NCI-H1105 treated with DMSO at 0.1 percent for 48 hours (cell line): ENCODE results near the gene STX16.
A peak's percentile ranks its signal among the peaks of the same experiment; 100 is the strongest.
"Not testable (repeated sequence)": the region's sequence is repeated elsewhere in the genome, so short reads cannot be mapped to it uniquely, and the experiment has no call there.

Source experiments
- DNase-seq: peaks from one replicate; lab custom pipeline; 2025; lab: John Stamatoyannopoulos, UW

The STX16 gene

DNA sequence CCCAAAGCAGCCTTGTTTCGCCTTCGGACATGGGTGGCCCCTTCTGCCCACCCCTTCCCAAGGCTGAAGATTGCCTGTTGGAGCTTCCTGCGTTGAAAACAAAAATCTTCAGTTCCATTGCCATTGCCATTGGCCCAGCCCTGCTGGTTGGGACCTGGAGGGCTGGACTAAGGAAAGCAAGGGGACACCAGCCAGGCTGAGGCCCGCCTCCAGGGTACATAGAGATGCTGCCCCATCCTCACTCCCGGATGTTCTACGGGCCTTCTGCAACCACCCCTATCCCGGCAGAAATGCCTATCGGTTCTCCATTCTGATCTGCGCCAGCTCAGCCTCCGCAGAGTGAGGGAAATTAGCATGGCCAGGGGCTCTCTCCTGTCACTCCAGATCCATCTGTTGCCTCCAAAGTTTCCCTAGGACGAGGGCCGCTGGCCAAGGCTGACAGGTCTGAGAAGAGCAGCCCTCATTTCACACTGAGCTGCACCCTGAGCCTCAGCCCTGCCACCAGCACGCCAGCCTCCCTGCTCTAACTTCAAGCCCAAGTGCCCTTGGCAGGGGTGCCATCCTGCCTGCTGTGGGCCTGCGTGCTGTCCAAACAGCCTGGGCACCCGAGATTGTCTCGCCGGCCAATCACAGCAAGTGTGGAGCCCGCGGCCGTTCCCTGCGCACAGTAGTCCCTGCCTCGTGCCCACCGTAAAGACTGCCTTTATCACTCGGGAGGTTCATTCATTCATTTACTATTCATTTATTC is 13.4 kb upstream of the STX16 start:
- no peak for DNase-seq

DNA sequence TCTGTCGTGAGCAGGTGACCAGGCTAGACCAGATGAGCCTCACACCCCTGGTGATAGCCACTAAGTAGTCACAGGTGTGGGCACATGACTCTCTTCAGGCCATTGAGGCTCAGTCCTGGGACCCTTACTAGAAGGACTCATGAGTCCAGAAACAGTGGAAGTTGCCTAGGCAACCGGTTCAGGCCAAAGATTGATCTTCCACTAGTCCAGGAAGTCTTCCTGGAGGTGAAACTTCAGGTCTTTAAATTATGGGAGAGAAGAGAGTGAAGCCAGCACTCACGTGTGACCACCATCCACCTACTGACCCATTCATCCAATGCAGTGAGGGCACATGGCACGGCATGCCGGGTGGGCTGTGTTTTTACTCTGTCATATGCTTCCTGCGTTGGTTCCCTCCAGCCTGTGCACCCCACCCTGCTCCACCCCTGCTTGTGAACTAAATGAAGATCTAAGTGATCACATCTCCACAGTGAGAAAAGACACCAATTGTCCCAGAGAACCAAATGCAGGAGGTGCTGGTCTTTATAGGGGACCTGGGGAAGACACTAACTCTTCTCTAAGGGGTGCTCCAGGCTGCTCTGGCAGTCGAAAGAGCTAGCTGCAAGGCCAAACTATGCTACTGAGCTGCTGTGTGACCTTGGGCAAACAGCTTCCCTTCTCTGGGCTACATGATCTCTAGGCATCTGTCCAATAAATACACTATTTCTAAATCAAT is 12.5 kb upstream of the STX16 start:
- DNase-seq: no peak

DNA sequence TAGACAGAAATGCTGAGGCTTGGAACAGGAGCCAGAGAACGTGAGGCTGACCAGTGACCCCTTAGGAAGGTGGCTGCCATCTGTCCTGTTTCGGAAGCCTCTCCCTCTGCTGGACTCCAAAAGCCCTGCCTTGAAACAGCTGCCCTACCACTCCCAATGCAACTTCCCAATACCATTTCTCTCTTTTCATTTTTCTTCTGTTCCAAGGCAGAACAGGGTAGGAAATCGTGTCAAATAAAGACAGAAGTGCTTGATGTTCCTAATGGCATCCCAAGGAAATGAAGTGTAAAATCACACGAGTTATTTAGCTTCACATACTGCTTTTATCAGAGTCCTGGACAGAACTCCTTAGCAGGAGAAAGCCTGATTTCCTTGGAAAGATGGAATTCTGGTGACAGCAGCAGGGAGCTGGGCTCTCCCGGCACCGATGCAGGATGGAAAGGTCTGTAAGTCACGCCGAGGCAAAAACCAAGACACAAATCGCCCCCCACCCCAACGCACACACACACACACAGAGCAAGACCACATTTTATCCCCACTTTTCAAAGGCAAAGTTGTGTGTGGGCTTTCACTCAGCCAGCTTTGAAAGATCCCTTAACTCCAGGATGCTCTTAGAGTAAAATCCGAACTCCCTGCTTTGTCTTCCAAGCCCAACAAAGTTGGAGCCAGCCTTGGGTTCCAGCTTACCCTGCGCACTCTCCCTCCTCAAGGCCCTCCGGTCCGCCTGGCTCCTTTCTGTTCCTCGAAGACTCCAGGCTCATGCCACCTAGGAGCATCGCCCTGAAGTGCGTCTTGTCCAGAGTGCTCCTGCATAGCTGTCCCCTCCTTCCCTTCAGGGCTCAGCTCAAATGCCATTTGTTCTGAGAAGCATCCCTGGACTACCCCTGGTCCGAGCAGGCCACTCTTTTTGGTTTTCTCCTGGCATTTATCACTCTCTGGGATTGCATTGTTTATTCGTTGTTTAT is 11.6 kb upstream of the STX16 start:
- no peak for DNase-seq

DNA sequence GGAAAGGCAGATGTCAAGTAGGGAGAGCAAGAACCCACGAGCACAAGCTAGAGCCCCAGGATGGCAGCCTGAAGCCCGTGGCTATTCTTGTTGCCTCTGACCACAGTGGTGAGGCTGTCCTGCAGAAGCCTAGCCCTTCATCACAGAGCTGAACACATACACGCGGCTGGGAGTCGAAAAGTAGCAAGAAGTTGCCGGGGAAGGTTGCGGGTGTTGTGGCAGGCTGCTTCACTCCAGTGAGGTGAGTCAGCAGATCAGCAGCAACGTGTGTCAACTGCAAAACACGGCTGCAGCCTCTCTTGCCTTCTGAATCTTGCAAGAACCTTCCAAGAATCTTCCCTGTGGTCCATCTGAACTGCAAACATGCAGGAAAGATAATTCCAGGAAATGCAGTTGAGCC is 10.6 kb upstream of the STX16 start:
- no peak for DNase-seq

DNA sequence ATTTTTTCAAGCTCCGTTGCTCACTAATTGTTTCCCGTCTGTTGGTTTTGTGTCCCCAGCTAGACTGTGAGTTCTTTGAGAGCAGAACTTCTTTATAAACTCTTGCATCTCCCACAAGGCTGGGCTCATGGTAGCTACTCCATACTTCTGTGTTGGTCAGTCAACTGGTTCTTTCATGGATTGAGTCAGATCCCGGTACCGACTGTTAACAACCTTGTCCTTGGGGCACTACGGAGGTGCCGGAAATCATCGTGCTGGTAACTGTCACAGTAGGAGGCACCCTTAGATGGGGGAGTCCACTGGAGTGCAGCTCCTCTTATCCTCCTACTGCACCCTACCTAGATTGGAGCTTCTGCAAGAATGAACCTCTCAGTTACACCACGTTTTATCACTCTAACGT is 8.6 kb upstream of the STX16 start:
- DNase-seq: no peak

DNA sequence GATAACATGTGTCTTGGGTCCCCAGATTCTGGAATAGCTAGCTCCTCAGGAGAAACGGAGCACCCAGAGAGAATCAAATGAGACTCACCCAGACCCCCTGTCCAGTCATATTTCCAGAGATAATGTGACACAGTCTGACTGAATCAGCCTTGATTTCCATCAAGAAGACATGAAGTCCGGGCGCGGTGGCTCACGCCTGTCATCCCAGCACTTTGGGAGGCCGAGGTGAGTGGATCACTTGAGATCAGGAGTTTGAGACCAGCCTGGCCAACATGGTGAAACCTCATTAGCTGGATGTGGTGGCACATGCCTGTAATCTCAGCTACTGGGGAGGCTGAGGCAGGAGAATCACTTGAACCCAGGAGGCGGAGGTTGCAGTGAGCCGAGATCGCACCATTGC is 8.2 kb upstream of the STX16 start:
- DNase-seq: not testable (repeated sequence)

DNA sequence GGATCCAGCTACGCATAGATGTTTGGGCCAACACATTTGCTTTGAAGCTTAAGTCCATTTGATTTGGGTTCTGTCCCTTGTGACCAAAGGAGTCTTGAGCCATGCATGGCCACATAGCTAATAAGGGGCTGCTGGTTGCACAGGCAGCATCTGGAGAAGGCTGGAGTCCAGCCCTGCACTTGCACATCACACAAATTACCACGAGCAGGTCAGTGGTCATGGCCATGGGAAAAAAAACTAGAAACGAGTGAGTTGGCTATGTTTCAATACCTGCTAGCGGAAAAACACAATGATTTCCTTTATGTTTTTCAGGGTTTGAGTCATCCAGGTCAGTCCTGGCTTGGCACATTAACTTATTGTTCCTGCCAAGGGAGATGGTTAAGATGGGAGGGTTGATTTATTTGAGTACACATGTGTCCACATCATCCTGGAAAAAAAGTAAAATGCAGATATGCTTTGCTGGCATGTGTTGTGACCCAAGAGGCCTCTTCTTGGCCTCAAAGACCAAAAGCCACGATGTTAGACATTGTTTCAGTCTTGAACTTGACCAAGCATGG is 5.6 kb upstream of the STX16 start:
- DNase-seq: no peak

DNA sequence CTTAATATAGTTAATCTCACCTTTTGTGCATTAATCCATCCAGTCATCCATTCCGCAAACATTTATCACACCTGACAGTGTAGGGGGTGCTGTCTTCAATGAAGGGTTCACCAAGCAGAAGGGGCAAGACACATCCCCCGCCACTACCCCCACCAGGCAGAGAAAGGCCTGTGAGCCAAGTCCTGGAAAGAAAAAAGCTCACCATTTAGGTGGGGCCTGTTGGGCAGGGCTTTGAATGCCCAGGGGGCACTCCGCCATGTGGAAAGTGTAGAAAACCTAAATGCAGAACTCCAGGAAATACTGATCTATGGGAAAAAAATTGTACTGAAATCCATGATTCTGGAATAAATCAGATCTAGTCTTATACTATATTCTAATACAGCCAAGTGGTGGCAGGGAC is 4.8 kb upstream of the STX16 start:
- DNase-seq: no peak

DNA sequence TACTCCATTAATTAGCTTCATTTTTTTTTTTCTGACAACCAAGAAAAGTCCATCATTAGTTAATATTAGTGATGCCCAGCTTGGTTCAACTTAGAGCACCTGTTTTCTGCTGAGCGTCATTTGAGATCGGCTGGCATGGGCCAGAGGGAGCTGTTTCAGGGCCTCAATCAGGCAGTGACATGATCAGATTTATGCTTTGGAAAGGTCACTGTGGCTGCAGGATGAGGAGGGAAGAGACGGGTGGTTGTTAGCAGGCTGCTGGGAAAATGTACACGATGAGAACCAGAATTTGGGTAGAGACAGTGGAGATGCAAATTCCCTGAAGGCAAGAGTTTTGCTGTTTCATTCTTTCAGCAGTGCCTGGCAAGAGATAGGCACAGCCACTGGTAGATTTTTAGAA is 4.4 kb upstream of the STX16 start:
- DNase-seq: no peak

DNA sequence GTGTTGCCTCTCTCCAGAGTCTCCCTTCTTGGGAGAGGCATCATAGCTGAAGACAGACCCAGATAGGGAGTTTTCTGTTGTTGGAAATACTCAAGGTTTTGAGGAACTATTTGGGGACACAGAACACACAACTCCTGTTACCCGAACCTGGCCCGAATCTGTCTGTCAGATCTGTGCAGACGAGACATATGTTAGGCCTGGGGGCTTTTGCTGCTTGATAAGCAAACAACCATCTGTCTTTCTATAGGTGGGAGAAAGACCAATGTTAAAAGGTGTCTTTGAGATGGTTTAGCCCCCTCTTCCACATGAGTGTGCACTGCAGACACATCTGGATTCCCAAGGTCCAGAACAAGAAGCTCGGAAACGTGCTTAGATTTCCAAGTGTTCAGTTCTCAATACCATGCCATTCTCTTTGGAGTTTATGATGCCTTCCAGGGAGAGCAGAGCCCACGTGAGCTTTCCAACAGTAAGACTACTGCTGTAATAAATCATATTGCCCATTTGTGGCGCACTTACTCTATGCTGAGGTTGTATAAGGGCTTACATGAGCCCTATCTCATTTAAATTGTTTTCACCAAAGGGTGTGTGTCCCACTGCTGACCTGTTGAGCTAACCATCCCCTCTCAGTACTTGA is 3.8 kb upstream of the STX16 start:
- no peak for DNase-seq

DNA sequence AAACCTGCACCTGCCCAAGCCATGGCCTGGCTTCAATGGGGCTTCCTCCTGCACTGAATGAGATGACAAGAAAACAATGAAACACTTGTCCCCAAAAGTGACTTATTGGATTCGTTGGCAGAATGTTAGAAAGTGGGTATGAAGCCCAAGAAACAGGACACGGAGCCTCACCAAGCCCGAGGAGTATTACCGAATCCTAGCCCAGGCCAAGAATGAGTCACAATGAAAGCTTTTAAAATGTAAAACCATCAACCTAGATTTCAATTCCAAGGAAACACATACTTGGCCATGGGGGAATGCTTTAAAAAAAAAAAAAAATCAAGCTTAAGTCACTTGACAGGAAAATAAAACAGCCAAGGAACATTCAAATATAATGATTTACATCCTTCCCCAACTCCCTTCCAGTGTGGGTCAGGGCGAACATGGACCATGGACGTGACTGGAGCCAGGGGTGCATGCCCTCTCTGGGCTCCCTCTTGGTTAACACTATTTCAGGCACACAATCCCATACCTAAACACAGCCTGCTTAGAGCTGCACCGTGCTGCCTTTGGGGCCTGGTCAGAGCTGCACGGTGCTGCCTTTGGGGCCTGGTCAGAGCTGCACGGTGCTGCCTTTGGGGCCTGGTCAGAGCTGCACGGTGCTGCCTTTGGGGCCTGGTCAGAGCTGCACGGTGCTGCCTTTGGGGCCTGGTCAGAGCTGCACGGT is 3.1 kb upstream of the STX16 start:
- DNase-seq: no peak

DNA sequence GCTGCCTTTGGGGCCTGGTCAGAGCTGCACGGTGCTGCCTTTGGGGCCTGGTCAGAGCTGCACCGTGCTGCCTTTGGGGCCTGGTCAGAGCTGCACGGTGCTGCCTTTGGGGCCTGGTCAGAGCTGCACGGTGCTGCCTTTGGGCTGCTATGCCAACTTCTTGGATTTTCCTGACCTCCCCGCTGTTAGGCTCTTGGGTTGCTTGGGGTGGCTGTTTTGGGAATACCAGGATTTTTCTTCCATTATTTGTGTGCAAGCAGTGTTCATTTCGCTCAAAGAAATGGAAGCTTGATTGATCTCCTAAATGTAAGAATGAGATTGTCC is 2.6 kb upstream of the STX16 start:
- DNase-seq: not testable (repeated sequence)

DNA sequence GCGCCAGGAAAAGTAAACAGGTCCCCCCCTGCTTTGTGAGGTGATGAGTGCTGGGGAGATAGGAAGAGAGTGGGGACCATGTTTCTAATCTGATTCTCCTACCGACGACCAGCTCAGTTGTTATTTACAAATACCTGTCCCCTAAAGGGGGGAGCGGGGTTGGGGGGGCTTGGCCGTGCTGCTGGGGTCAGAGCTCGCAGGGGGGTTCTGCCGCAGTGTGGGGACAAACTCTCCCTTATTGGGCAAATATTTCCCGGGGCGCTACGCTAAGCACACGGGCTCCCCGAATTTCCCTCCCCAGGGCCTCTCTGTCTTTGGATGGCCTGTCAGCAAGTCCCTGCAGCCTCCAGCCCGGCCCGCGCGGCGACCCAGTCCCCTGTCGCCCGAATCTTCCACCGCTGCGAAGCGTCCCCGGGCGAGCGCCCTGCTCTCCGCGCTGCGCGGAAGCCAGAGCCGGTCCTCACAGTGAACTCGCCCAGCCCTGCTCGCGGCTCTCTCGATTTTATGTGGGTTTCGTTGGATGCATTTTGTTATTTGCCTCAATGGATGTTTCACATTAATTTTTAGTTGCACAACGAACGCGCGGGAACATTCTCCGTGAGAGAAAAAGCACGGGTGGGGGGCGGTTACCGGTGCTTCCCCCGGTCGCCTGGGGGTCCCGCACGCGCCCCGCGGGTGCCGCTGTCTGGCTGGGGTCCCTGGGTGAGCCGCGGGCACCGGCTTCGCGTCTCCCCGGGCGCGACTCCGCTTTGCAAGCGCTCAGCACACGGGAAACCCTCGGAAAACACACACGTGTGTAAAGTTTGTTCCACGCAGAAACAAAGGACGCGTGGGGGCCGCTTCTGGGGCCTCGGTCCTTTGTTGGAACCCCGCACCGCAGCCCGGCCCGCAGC is 1.5 kb upstream of the STX16 start:
- DNase-seq: no peak

DNA sequence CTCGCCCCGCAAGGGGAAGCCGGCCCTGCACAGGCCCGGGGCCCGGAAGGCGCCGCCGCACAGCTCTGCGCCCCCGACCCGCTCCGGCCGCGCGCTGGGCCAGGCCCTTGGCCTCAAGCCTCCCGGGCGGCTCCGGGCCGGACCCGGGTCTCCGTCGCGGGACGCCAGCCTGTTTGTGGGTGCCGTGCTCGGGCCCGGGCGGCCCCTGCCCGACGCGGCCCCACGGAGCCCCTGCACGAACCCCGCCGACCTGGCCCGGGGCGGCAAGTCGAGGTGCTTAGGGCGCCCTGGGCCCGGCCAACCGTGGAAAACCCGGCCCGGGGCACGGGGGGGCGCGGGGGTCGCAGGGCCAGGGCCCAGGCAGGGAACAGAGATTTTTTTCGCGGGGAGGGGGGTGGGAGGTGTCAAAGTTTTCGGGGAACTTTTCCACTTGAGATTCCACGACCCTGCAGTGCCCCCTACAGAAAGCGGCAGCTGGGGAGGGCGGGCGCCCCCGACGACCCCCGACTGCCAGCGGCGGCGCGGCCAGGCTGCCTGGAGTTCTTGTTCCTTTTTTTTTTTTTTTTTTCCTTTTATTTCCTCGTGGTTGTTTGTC is 805 bp upstream of the STX16 start:
- no peak for DNase-seq

DNA sequence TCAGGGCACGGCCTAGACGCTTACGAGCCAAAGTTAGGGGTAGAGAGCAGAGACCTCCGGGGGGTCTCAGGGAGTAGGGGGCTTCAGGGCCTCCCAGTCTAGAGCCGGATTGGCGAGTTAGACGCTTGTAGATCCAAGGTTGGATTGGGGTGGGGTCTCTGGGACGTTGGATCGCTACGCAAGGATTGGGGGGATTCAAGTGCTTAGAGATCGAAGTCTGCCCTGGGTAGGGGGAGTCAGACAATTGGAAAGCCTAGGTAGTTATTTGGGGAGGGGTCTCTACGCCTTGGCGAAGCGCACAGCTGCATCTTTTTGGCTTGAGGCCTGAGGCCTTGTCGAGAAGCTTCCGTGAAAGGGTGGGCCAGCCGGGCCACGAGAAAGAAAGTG is 469 bp downstream of the STX16 start:
- peak; percentile 41 for DNase-seq

DNA sequence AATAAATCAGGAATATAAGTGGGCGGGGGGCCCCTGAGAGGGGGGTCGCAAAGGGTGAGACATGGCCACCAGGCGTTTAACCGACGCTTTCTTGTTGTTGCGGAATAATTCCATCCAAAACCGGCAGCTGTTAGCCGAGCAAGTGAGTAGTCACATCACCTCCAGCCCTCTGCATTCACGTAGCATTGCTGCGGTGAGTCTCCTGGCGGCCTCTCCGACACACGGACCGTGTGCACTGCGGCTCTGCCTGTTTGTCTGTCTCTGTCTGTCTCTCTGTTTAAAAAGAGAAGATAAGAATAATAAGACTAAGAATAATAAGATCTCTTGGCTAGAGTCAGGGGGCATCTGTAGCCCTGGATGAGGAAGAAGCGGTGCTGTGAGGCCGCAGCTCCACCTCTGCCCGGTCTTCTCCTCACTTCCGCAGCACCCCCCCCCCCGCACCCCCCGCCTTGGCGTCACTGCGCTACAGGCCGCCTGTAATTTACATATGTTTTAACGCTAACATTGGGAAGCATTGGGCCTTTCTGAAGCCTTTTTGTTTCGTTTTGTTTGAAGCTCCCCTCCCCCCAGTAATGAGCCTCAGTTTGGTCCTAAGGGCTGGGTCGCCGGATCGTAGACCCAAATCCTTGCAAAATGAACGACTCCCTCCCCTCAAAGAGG is 993 bp downstream of the STX16 start:
- DNase-seq: peak; percentile 59

DNA sequence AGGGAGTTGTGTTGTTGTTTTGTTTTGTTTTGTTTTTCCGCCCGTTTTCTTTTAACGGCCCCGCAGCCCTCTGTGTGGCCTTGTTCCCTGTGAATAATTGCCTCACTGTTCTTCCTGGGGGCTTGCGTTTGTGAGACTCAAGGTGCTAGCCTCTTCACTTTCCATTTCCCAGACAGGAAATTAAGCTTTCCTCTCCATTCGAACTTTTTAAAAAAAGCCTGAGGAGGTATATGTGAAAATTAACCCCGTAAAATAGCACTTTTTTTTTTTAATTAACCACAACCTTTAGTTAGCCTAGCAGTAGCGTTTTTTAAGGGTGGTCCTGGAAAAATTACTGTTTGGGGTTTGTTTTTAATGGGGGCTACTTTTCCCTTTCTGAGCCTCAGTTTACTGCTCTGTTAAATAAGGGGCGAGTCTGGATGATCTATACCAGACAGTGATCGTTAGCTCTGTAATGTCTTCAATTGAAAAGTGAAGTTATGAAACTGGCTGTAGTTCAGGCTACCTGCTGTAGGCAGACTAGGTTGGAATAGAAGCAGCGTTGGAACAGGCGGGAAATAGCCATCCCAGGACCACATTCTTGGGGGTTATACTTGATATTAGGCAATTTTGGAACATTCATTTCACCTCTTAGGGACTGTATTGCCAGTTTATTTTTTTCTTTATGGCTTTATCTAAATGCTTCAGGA is 1.7 kb downstream of the STX16 start:
- no peak for DNase-seq

DNA sequence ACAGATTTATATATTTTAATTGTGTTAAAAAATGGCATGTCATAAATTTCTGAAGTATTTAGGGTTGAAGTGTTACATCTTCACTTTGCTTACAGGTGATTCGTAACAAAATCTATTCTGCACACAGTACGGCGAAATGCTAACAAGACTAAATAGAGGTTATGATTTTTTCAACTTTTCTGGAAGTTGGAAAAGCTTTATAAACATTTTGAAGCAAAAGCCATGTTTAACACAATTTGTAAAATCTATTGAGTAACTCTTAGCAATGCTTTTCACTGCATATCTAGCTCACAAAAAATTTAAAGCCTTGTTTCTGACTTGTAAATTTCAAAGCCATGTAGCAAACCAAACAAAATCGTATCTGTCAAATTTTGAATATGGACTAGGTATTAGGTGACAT is 3.3 kb downstream of the STX16 start:
- no peak for DNase-seq
